ENCODE results near the gene B4GALT6.

Gene B4GALT6

GRCh38 chr18:31686572-31686971 lies 2.2 kb upstream of the B4GALT6 start:
- H3K9ac ChIP-seq (ENCODE audit: low read length), result no peak overlapping the region
- no peak overlapping the region for H3K4me3 ChIP-seq (ENCODE audit: low read length)

GRCh38 chr18:31685097-31686082 lies 1.0 kb upstream of the B4GALT6 start:
- H3K27ac ChIP-seq (ENCODE audit: low read length), result peak overlapping the region; percentile 3
- peak overlapping the region; percentile 52 for H3K9ac ChIP-seq (ENCODE audit: low read length)
- H3K27me3 ChIP-seq (ENCODE audit: control insufficient read depth, insufficient read depth, low read length), result peaks cover 10% of the 10 kb centered on the region
- H3K4me1 ChIP-seq (ENCODE audit: control insufficient read depth, low read depth, low read length), result peaks cover 42% of the 10 kb centered on the region
- no peaks in the 10 kb centered on the region for H3K9me3 ChIP-seq (ENCODE audit: control insufficient read depth, low read depth, low read length)
- no peaks in the 10 kb centered on the region for H3K36me3 ChIP-seq (ENCODE audit: control insufficient read depth, low read depth, low read length)
- H3K4me3 ChIP-seq (ENCODE audit: low read length), result peak overlapping the region; percentile 78

More at GRCh38 chr18:31686572-31686971, 2.2 kb upstream of the B4GALT6 start:
- H3K36me3 ChIP-seq (ENCODE audit: control insufficient read depth, low read depth, low read length), result no peaks in the 10 kb centered on the region
- H3K9me3 ChIP-seq (ENCODE audit: control insufficient read depth, low read depth, low read length), result no peaks in the 10 kb centered on the region
- no peak overlapping the region for H3K27ac ChIP-seq (ENCODE audit: low read length)
- peaks cover 30% of the 10 kb centered on the region for H3K4me1 ChIP-seq (ENCODE audit: control insufficient read depth, low read depth, low read length)
- H3K27me3 ChIP-seq (ENCODE audit: control insufficient read depth, insufficient read depth, low read length), result peaks cover 10% of the 10 kb centered on the region

GRCh38 chr18:31683968-31684278 lies 458 bp downstream of the B4GALT6 start:
- Histone ChIP-seq H3K9ac (ENCODE audit: low read length) (peak overlapping the region; percentile 37), H3K27me3 (ENCODE audit: control insufficient read depth, insufficient read depth, low read length) (peaks cover 10% of the 10 kb centered on the region), H3K4me3 (ENCODE audit: low read length) (peak overlapping the region; percentile 65), H3K27ac (ENCODE audit: low read length) (no peak overlapping the region), H3K4me1 (ENCODE audit: control insufficient read depth, low read depth, low read length) (peaks cover 50% of the 10 kb centered on the region), H3K9me3 (ENCODE audit: control insufficient read depth, low read depth, low read length) (no peaks in the 10 kb centered on the region), H3K36me3 (ENCODE audit: control insufficient read depth, low read depth, low read length) (no peaks in the 10 kb centered on the region)

GRCh38 chr18:31683106-31683505 lies 1.3 kb downstream of the B4GALT6 start:
- Histone ChIP-seq H3K9ac (ENCODE audit: low read length) (peak overlapping the region; percentile 37), H3K9me3 (ENCODE audit: control insufficient read depth, low read depth, low read length) (no peaks in the 10 kb centered on the region), H3K27ac (ENCODE audit: low read length) (no peak overlapping the region), H3K27me3 (ENCODE audit: control insufficient read depth, insufficient read depth, low read length) (peaks cover 10% of the 10 kb centered on the region), H3K4me3 (ENCODE audit: low read length) (peak overlapping the region; percentile 65), H3K4me1 (ENCODE audit: control insufficient read depth, low read depth, low read length) (peaks cover 56% of the 10 kb centered on the region), H3K36me3 (ENCODE audit: control insufficient read depth, low read depth, low read length) (no peaks in the 10 kb centered on the region)

GRCh38 chr18:31680831-31681568 lies 3.4 kb downstream of the B4GALT6 start:
- Histone ChIP-seq H3K4me3 (ENCODE audit: low read length) (no peak overlapping the region), H3K4me1 (ENCODE audit: control insufficient read depth, low read depth, low read length) (peaks cover 42% of the 10 kb centered on the region), H3K9me3 (ENCODE audit: control insufficient read depth, low read depth, low read length) (no peaks in the 10 kb centered on the region), H3K27me3 (ENCODE audit: control insufficient read depth, insufficient read depth, low read length) (peaks cover 10% of the 10 kb centered on the region), H3K9ac (ENCODE audit: low read length) (no peak overlapping the region), H3K27ac (ENCODE audit: low read length) (no peak overlapping the region), H3K36me3 (ENCODE audit: control insufficient read depth, low read depth, low read length) (no peaks in the 10 kb centered on the region)

- Histone ChIP-seq H3K9ac (ENCODE audit: low read length) (no peak overlapping the region), H3K36me3 (ENCODE audit: control insufficient read depth, low read depth, low read length) (no peaks in the 10 kb centered on the region), H3K27me3 (ENCODE audit: control insufficient read depth, insufficient read depth, low read length) (peaks cover 10% of the 10 kb centered on the region), H3K4me3 (ENCODE audit: low read length) (no peak overlapping the region), H3K4me1 (ENCODE audit: control insufficient read depth, low read depth, low read length) (peaks cover 41% of the 10 kb centered on the region), H3K9me3 (ENCODE audit: control insufficient read depth, low read depth, low read length) (no peaks in the 10 kb centered on the region), H3K27ac (ENCODE audit: low read length) (no peak overlapping the region)
Measured at GRCh38 chr18:31680433-31680811, 4.0 kb downstream of the B4GALT6 start.

- H3K27ac ChIP-seq (ENCODE audit: low read length), result no peak overlapping the region
- H3K4me3 ChIP-seq (ENCODE audit: low read length), result no peak overlapping the region
- no peak overlapping the region for H3K9ac ChIP-seq (ENCODE audit: low read length)
- H3K36me3 ChIP-seq (ENCODE audit: control insufficient read depth, low read depth, low read length), result no peaks in the 10 kb centered on the region
- no peaks in the 10 kb centered on the region for H3K9me3 ChIP-seq (ENCODE audit: control insufficient read depth, low read depth, low read length)
- peaks cover 10% of the 10 kb centered on the region for H3K27me3 ChIP-seq (ENCODE audit: control insufficient read depth, insufficient read depth, low read length)
- peaks cover 41% of the 10 kb centered on the region for H3K4me1 ChIP-seq (ENCODE audit: control insufficient read depth, low read depth, low read length)
Measured at GRCh38 chr18:31679791-31680432, 4.5 kb downstream of the B4GALT6 start.

- Histone ChIP-seq H3K9ac (ENCODE audit: low read length) (no peak overlapping the region), H3K27me3 (ENCODE audit: control insufficient read depth, insufficient read depth, low read length) (peaks cover 10% of the 10 kb centered on the region), H3K36me3 (ENCODE audit: control insufficient read depth, low read depth, low read length) (no peaks in the 10 kb centered on the region), H3K9me3 (ENCODE audit: control insufficient read depth, low read depth, low read length) (no peaks in the 10 kb centered on the region), H3K27ac (ENCODE audit: low read length) (no peak overlapping the region), H3K4me3 (ENCODE audit: low read length) (no peak overlapping the region), H3K4me1 (ENCODE audit: control insufficient read depth, low read depth, low read length) (peaks cover 41% of the 10 kb centered on the region)
Measured at GRCh38 chr18:31679133-31679742, 5.1 kb downstream of the B4GALT6 start.

- Histone ChIP-seq H3K9ac (ENCODE audit: low read length) (no peak overlapping the region), H3K27me3 (ENCODE audit: control insufficient read depth, insufficient read depth, low read length) (peaks cover 6% of the 10 kb centered on the region), H3K4me1 (ENCODE audit: control insufficient read depth, low read depth, low read length) (peaks cover 36% of the 10 kb centered on the region), H3K27ac (ENCODE audit: low read length) (no peak overlapping the region), H3K36me3 (ENCODE audit: control insufficient read depth, low read depth, low read length) (no peaks in the 10 kb centered on the region), H3K4me3 (ENCODE audit: low read length) (no peak overlapping the region), H3K9me3 (ENCODE audit: control insufficient read depth, low read depth, low read length) (no peaks in the 10 kb centered on the region)
Measured at GRCh38 chr18:31678425-31678824, 6.0 kb downstream of the B4GALT6 start.

- no peak overlapping the region for H3K4me3 ChIP-seq (ENCODE audit: low read length)
- H3K9ac ChIP-seq (ENCODE audit: low read length), result no peak overlapping the region
Measured at GRCh38 chr18:31677592-31677991, 6.8 kb downstream of the B4GALT6 start.

GRCh38 chr18:31675404-31675803 lies 9.0 kb downstream of the B4GALT6 start:
- H3K9ac ChIP-seq (ENCODE audit: low read length), result no peak overlapping the region
- peaks cover 33% of the 10 kb centered on the region for H3K4me1 ChIP-seq (ENCODE audit: control insufficient read depth, low read depth, low read length)
- no peak overlapping the region for H3K27ac ChIP-seq (ENCODE audit: low read length)
- no peaks in the 10 kb centered on the region for H3K27me3 ChIP-seq (ENCODE audit: control insufficient read depth, insufficient read depth, low read length)
- no peaks in the 10 kb centered on the region for H3K36me3 ChIP-seq (ENCODE audit: control insufficient read depth, low read depth, low read length)
- no peak overlapping the region for H3K4me3 ChIP-seq (ENCODE audit: low read length)
- H3K9me3 ChIP-seq (ENCODE audit: control insufficient read depth, low read depth, low read length), result no peaks in the 10 kb centered on the region

More at GRCh38 chr18:31677592-31677991, 6.8 kb downstream of the B4GALT6 start:
- H3K27me3 ChIP-seq (ENCODE audit: control insufficient read depth, insufficient read depth, low read length), result no peaks in the 10 kb centered on the region
- H3K27ac ChIP-seq (ENCODE audit: low read length), result no peak overlapping the region
- peaks cover 36% of the 10 kb centered on the region for H3K4me1 ChIP-seq (ENCODE audit: control insufficient read depth, low read depth, low read length)
- H3K36me3 ChIP-seq (ENCODE audit: control insufficient read depth, low read depth, low read length), result no peaks in the 10 kb centered on the region
- H3K9me3 ChIP-seq (ENCODE audit: control insufficient read depth, low read depth, low read length), result no peaks in the 10 kb centered on the region
